Measurements from ENCODE around the gene CRTAC1. TPM values are rescaled to one million over a fixed set of nuclear protein-coding genes. Genes with fewer than 3 reads are reported as not detected.

The CRTAC1 gene
- 10 to 100 TPM; 12.9 to 44.0 TPM for total RNA-seq
- polyA plus RNA-seq (ENCODE audit: insufficient read length in 6 of 6): 1 to 10 TPM; 2.5 to 8.6 (median 3.3) TPM
- long read RNA-seq, donor 1, partial matches to known transcripts: 0 of 4 reads
- long read RNA-seq, donor 1, other reads (novel, unspliced or antisense): 0 of 4 reads
- long read RNA-seq, donor 2: 0 reads
- long read RNA-seq, donor 3: 0 reads
- long read RNA-seq, donor 4, partial matches to known transcripts: 2 of 5 reads
- long read RNA-seq, donor 4, other reads (novel, unspliced or antisense): 0 of 5 reads
- long read RNA-seq, donor 5, partial matches to known transcripts: 0 of 1 reads
- long read RNA-seq, donor 5, other reads (novel, unspliced or antisense): 0 of 1 reads
- long read RNA-seq, donor 6: 0 reads
- long read RNA-seq, donor 7: 0 reads
- long read RNA-seq, donor 8, partial matches to known transcripts: 0 of 2 reads
- long read RNA-seq, donor 8, other reads (novel, unspliced or antisense): 0 of 2 reads
- long read RNA-seq, donor 9: 0 reads
- long read RNA-seq, donor 10, transcript CRTAC1-203 (15 exons, 2,890 nt): major isoform, 22 of 32 reads
- long read RNA-seq, donor 10, partial matches to known transcripts: 7 of 32 reads
- long read RNA-seq, donor 10, other reads (novel, unspliced or antisense): 3 of 32 reads
- long read RNA-seq, donor 11, transcript CRTAC1-202 (15 exons, 2,348 nt): major isoform, 11 of 57 reads
- long read RNA-seq, donor 11, partial matches to known transcripts: 41 of 57 reads
- long read RNA-seq, donor 11, other reads (novel, unspliced or antisense): 0 of 57 reads
- long read RNA-seq, donor 12, partial matches to known transcripts: 0 of 2 reads
- long read RNA-seq, donor 12, other reads (novel, unspliced or antisense): 0 of 2 reads

- Histone ChIP-seq H3K4me1 (peaks cover 7 to 16% of the 10 kb centered on the region in 2 donors), H3K36me3 (no peaks in the 10 kb centered on the region), H3K4me3 (peak within 1 kb of the TSS; percentile 11 to 34), H3K27me3 (peaks cover 32 to 98% of the 10 kb centered on the region in 2 donors), H3K9me3 (no peaks in the 10 kb centered on the region), H3K27ac (no peak within 1 kb of the TSS)
- TF ChIP-seq CTCF (IDR thresholded peaks at IDR 0.05): no peak
- ATAC-seq (peak; percentile 87), DNase-seq (peak; percentile 40 to 84 (median 58))
- intact Hi-C loops (cut with DNase I): no loop called here
These were observed at the start of gene CRTAC1 for GRCh38 chr10:98030093-98030821. TSS of gene CRTAC1 (minus strand) at chr10:98030621. CDS start at chr10:98030472, 149 bp downstream.

- Histone ChIP-seq H3K4me3 (no peak overlapping the region), H3K9me3 (no peaks in the 10 kb centered on the region), H3K27me3 (peaks cover 0 to 5% of the 10 kb centered on the region in 2 donors), H3K4me1 (no peaks in the 10 kb centered on the region), H3K36me3 (no peaks in the 10 kb centered on the region), H3K27ac (no peak overlapping the region)
- DNase-seq (no peak), ATAC-seq (no peak)
- no peak for TF ChIP-seq CTCF (IDR thresholded peaks at IDR 0.05)
- intact Hi-C loops (cut with DNase I): no loop called here
These were observed 48.4 kb upstream of the CRTAC1 start for GRCh38 chr10:98078774-98079173.

- Histone ChIP-seq H3K4me1 (no peaks in the 10 kb centered on the region), H3K4me3 (no peak overlapping the region), H3K27me3 (peaks cover 0 to 9% of the 10 kb centered on the region in 2 donors), H3K9me3 (no peaks in the 10 kb centered on the region), H3K36me3 (no peaks in the 10 kb centered on the region), H3K27ac (no peak overlapping the region)
- intact Hi-C loops (cut with DNase I): no loop called here
- ATAC-seq: no peak
- no peak for DNase-seq
- TF ChIP-seq CTCF (IDR thresholded peaks at IDR 0.05): no peak
These were observed 46.8 kb upstream of the CRTAC1 start for GRCh38 chr10:98077223-98077622.

GRCh38 chr10:98076086-98076485 is 45.7 kb upstream of the CRTAC1 start:
- H3K4me3 ChIP-seq: no peak overlapping the region
- no peak overlapping the region for H3K27ac ChIP-seq
- no peaks in the 10 kb centered on the region for H3K4me1 ChIP-seq
- no peak for ATAC-seq
- no peak for TF ChIP-seq CTCF (IDR thresholded peaks at IDR 0.05)
- intact Hi-C loops (cut with DNase I): no loop called here
- H3K36me3 ChIP-seq: no peaks in the 10 kb centered on the region
- H3K27me3 ChIP-seq: peaks cover 0 to 18% of the 10 kb centered on the region in 2 donors
- no peaks in the 10 kb centered on the region for H3K9me3 ChIP-seq
- DNase-seq: no peak

Measured in left lung (tissue), 14 donors.